Mesenchymal stem cell (in vitro differentiated cells and primary cell): Measurements from ENCODE around the gene BCAS1.

Experiments used
- DNase-seq: peaks from one replicate; pipeline ENCODE4 v3.0.0-alpha.2; 2013
- H2AFZ ChIP-seq: one replicate; pipeline ENCODE4 v1.6.1; 2013; ENCODE audit warnings: low read depth, mild to moderate bottlenecking, control low read depth, inconsistent platforms, low read length, moderate library complexity
- H2AK5ac ChIP-seq: 2 replicates; pipeline ENCODE4 v1.6.1; 2013; ENCODE audit warnings: low read length, moderate library complexity, mild to moderate bottlenecking, inconsistent platforms; ENCODE audit not compliant: severe bottlenecking
- H2BK120ac ChIP-seq: one replicate; pipeline ENCODE4 v1.6.1; 2013; ENCODE audit warnings: low read depth, mild to moderate bottlenecking, inconsistent platforms, low read length, moderate library complexity
- H2BK12ac ChIP-seq, 2 experiments: one replicate each; pipeline ENCODE4 v1.6.1; 2013; ENCODE audit warnings: inconsistent platforms in 2 of 2, low read length in 2 of 2, mild to moderate bottlenecking in 2 of 2, moderate library complexity in 2 of 2, control low read depth in 1 of 2
- H2BK15ac ChIP-seq: one replicate; pipeline ENCODE4 v1.6.1; 2013; ENCODE audit warnings: mild to moderate bottlenecking, low read depth, inconsistent platforms; ENCODE audit not compliant: poor library complexity, severe bottlenecking
- H2BK5ac ChIP-seq: 2 replicates; pipeline ENCODE4 v1.6.1; 2013; ENCODE audit warnings: low read depth, mild to moderate bottlenecking, low read length, control low read depth, inconsistent platforms; ENCODE audit not compliant: poor library complexity, severe bottlenecking
- H3K14ac ChIP-seq, 2 experiments: one replicate each; pipeline ENCODE4 v1.6.1; 2013; ENCODE audit warnings: inconsistent platforms in 2 of 2, low read length in 2 of 2, control low read depth in 1 of 2, mild to moderate bottlenecking in 1 of 2, moderate library complexity in 1 of 2
- H3K18ac ChIP-seq, 2 experiments: one replicate each; pipeline ENCODE4 v1.6.1; 2013; ENCODE audit warnings: inconsistent platforms in 2 of 2, low read length in 2 of 2, control low read depth in 1 of 2, low read depth in 1 of 2, mild to moderate bottlenecking in 1 of 2
- H3K23ac ChIP-seq, 2 experiments: one replicate each; pipeline ENCODE4 v1.6.1; 2013; ENCODE audit warnings: inconsistent platforms in 2 of 2, low read length in 2 of 2, mild to moderate bottlenecking in 2 of 2, moderate library complexity in 2 of 2, control low read depth in 1 of 2
- H3K27ac ChIP-seq: 2 replicates; pipeline ENCODE4 v1.5.1; 2013; ENCODE audit warnings: mild to moderate bottlenecking, moderate library complexity, low read length, control low read depth, inconsistent platforms; ENCODE audit not compliant: poor library complexity, severe bottlenecking
- H3K27me3 ChIP-seq, 2 experiments: 2 replicates each; pipeline versions ENCODE4 v1.6.1 to v1.7.0; 2013; ENCODE audit warnings: low read length in 2 of 2, mild to moderate bottlenecking in 2 of 2, moderate library complexity in 2 of 2, control low read depth in 1 of 2, inconsistent platforms in 1 of 2; ENCODE audit not compliant: control insufficient read depth in 1 of 2, insufficient read depth in 1 of 2
- H3K36me3 ChIP-seq, 2 experiments: 2 replicates each; pipeline versions ENCODE4 v1.6.1 to v1.7.0; 2013; ENCODE audit warnings: low read length in 2 of 2, control low read depth in 1 of 2, inconsistent platforms in 1 of 2, low read depth in 1 of 2, mild to moderate bottlenecking in 1 of 2; ENCODE audit not compliant: insufficient read depth in 2 of 2, control insufficient read depth in 1 of 2
- H3K4ac ChIP-seq, 2 experiments: one replicate each; pipeline ENCODE4 v1.6.1; 2013; ENCODE audit warnings: inconsistent platforms in 2 of 2, low read length in 2 of 2, mild to moderate bottlenecking in 2 of 2, moderate library complexity in 2 of 2, control low read depth in 1 of 2, low read depth in 1 of 2
- H3K4me1 ChIP-seq: 2 replicates; pipeline ENCODE4 v1.6.1; 2013; ENCODE audit warnings: low read depth, low read length, control low read depth; ENCODE audit not compliant: control insufficient read depth, insufficient read depth
- H3K4me2 ChIP-seq: 2 replicates; pipeline ENCODE4 v1.6.1; 2013; ENCODE audit warnings: low read length, mild to moderate bottlenecking, inconsistent platforms; ENCODE audit not compliant: poor library complexity, severe bottlenecking
- H3K4me3 ChIP-seq, 2 experiments: 2 replicates each; pipeline versions ENCODE4 v1.5.1 to v1.7.0; 2013; ENCODE audit warnings: low read length in 2 of 2, mild to moderate bottlenecking in 2 of 2, control low read depth in 1 of 2, low read depth in 1 of 2; ENCODE audit not compliant: insufficient read depth in 1 of 2
- H3K79me1 ChIP-seq: replicated peaks from 2 replicates; pipeline ENCODE4 v1.6.1; 2013; ENCODE audit warnings: mild to moderate bottlenecking, control low read depth, low read length, inconsistent platforms; ENCODE audit not compliant: poor library complexity, severe bottlenecking
- H3K9ac ChIP-seq: 2 replicates; pipeline ENCODE4 v1.7.0; 2013; ENCODE audit warnings: mild to moderate bottlenecking, low read length, moderate library complexity
- H3K9me3 ChIP-seq: 2 replicates; pipeline ENCODE4 v1.7.0; 2013; ENCODE audit warnings: mild to moderate bottlenecking, low read length; ENCODE audit not compliant: control insufficient read depth
- H4K8ac ChIP-seq: one replicate; pipeline ENCODE4 v1.6.1; 2013; ENCODE audit warnings: inconsistent platforms, mild to moderate bottlenecking, low read length, moderate library complexity
- H4K91ac ChIP-seq: one replicate; pipeline ENCODE4 v1.6.1; 2013; ENCODE audit warnings: mild to moderate bottlenecking, low read length, inconsistent platforms
- WGBS: methylation state at CpG from one replicate; pipeline ENCODE4 v1.1.7; 2013; ENCODE audit warnings: mixed read lengths; 5-methylcytosine and 5-hydroxymethylcytosine counted together

Gene BCAS1

GRCh38 chr20:54111460-54111859, 41.1 kb upstream of the BCAS1 start:
- no peak overlapping the region for H2BK15ac ChIP-seq
- H2AFZ ChIP-seq: no peak overlapping the region
- H2AK5ac ChIP-seq: no peak overlapping the region
- no peaks in the 10 kb centered on the region for H3K9me3 ChIP-seq
- H2BK12ac ChIP-seq: no peak overlapping the region
- no peak for DNase-seq
- no peaks in the 10 kb centered on the region for H3K27me3 ChIP-seq
- H2BK120ac ChIP-seq: no peak overlapping the region
- H3K14ac ChIP-seq: no peak overlapping the region
- H3K9ac ChIP-seq: no peak overlapping the region
- no peak overlapping the region for H3K23ac ChIP-seq
- no CpG with 5 or more reads among the region's 2 CpGs for WGBS
- H3K79me1 ChIP-seq: no peaks in the 10 kb centered on the region
- H3K4ac ChIP-seq: no peak overlapping the region
- no peak overlapping the region for H4K8ac ChIP-seq
- no peak overlapping the region for H4K91ac ChIP-seq
- H3K18ac ChIP-seq: no peak overlapping the region
- H3K27ac ChIP-seq: no peak overlapping the region
- no peak overlapping the region for H2BK5ac ChIP-seq
- no peak overlapping the region for H3K4me3 ChIP-seq
- H3K36me3 ChIP-seq: no peaks in the 10 kb centered on the region
- peaks cover 8% of the 10 kb centered on the region for H3K4me1 ChIP-seq
- no peak overlapping the region for H3K4me2 ChIP-seq

DNA sequence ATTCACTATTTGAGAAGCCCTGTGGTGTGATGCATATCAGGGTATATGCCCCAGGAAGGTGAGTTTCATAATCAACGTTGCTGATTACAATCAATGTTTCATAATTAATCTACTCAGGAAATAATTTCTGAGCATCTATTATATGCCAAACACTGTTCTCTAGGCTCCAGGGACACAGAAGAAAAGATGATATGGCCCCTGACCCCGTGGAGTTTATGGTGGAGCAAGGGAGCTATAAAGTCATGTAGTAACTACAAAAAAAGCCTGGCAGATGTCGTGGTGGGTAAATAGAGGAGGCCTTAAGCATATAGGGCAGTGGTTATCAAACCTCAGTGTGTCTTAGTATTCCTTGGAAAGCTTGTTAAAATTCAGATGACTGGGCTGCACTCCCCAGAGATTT, 40.1 kb upstream of the BCAS1 start:
- no peak overlapping the region for H4K8ac ChIP-seq
- no peak overlapping the region for H2BK15ac ChIP-seq
- no peaks in the 10 kb centered on the region for H3K36me3 ChIP-seq
- H3K27me3 ChIP-seq: no peaks in the 10 kb centered on the region
- H3K4ac ChIP-seq: no peak overlapping the region
- no peaks in the 10 kb centered on the region for H3K79me1 ChIP-seq
- no peak overlapping the region for H3K14ac ChIP-seq
- H3K9me3 ChIP-seq: no peaks in the 10 kb centered on the region
- no peak overlapping the region for H2BK5ac ChIP-seq
- H3K27ac ChIP-seq: no peak overlapping the region
- H4K91ac ChIP-seq: no peak overlapping the region
- no peak overlapping the region for H3K9ac ChIP-seq
- H2BK120ac ChIP-seq: no peak overlapping the region
- no peak overlapping the region for H3K23ac ChIP-seq
- H3K4me1 ChIP-seq: peaks cover 8% of the 10 kb centered on the region
- H3K4me2 ChIP-seq: no peak overlapping the region
- H3K4me3 ChIP-seq: no peak overlapping the region
- H2AFZ ChIP-seq: no peak overlapping the region
- no peak overlapping the region for H3K18ac ChIP-seq
- no peak overlapping the region for H2AK5ac ChIP-seq
- H2BK12ac ChIP-seq: no peak overlapping the region
- whole genome bisulfite sequencing: 46% methylated on average over 2 of the region's 3 CpGs
- DNase-seq: no peak

- no peak overlapping the region for H3K9ac ChIP-seq
- no peaks in the 10 kb centered on the region for H3K79me1 ChIP-seq
Measured at GRCh38 chr20:54110041-54110440, 39.6 kb upstream of the BCAS1 start.

DNA sequence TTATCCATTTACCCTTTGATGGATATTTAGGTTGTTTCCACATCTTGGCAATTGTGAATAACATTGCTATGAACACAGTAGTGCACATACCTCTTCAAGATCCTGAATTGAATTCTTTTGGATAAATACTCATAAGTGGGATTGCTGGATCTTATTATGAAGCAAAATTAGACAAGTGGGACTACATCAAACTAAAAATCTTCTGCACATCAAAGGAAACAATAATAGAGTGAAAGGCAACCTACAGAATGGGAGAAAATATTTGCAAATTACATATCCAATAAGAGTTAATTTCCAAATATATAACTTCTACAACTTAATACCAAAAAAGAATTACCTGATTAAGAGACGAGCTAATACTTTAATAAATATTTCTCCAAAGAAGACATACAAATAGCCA, 38.4 kb upstream of the BCAS1 start:
- Histone ChIP-seq H4K91ac (no peak overlapping the region), H3K36me3 (no peaks in the 10 kb centered on the region), H3K18ac (no peak overlapping the region), H3K4me2 (no peak overlapping the region), H3K79me1 (no peaks in the 10 kb centered on the region), H2AK5ac (no peak overlapping the region), H3K4me1 (peaks cover 4% of the 10 kb centered on the region), H3K9ac (no peak overlapping the region), H3K4me3 (no peak overlapping the region), H3K4ac (no peak overlapping the region), H2BK5ac (no peak overlapping the region), H2BK120ac (no peak overlapping the region), H3K27me3 (no peaks in the 10 kb centered on the region), H3K9me3 (no peaks in the 10 kb centered on the region), H3K14ac (no peak overlapping the region), H4K8ac (no peak overlapping the region), H2BK15ac (no peak overlapping the region), H3K27ac (no peak overlapping the region), H2BK12ac (no peak overlapping the region), H3K23ac (no peak overlapping the region), H2AFZ (no peak overlapping the region)
- WGBS: 67% methylated on average over 1 of the region's 1 CpG
- DNase-seq: no peak

More at GRCh38 chr20:54110041-54110440, 39.6 kb upstream of the BCAS1 start:
- Histone ChIP-seq H3K4me1 (peaks cover 4% of the 10 kb centered on the region), H3K14ac (no peak overlapping the region), H2BK12ac (no peak overlapping the region), H3K4me3 (no peak overlapping the region), H3K23ac (no peak overlapping the region), H2BK15ac (no peak overlapping the region), H3K27me3 (no peaks in the 10 kb centered on the region), H2BK5ac (no peak overlapping the region), H4K8ac (no peak overlapping the region), H3K4me2 (no peak overlapping the region), H3K36me3 (no peaks in the 10 kb centered on the region), H3K9me3 (no peaks in the 10 kb centered on the region), H2AK5ac (no peak overlapping the region), H2BK120ac (no peak overlapping the region), H3K18ac (no peak overlapping the region), H3K4ac (no peak overlapping the region), H4K91ac (no peak overlapping the region), H2AFZ (no peak overlapping the region), H3K27ac (no peak overlapping the region)
- no peak for DNase-seq
